ENCODE data around the gene STAMBPL1.

- TF ChIP-seq EZH2 (IDR thresholded peaks at IDR 0.05; ENCODE audit: borderline replicate concordance) (no peak), CTCF (IDR thresholded peaks at IDR 0.05; ENCODE audit: poor library complexity) (no peak)
Measured at GRCh38 chr10:88850712-88851111, 29.3 kb upstream of the STAMBPL1 start.
